ENCODE data around the gene ATP6V1G3. TPM values are rescaled to one million over a fixed set of nuclear protein-coding genes. Genes with fewer than 3 reads are reported as not detected.
A peak's percentile ranks its signal among the peaks of the same experiment; 100 is the strongest.

Gene ATP6V1G3
- total RNA-seq, 1 experiment from 2014 or later: not detected

- Histone ChIP-seq H3K27me3 (ENCODE audit: low read length) (no peaks in the 10 kb centered on the region), H3K9ac (ENCODE audit: low read length) (peak overlapping the region; percentile 54), H3K4me1 (ENCODE audit: low read length) (peaks cover 95% of the 10 kb centered on the region), H3K4me2 (ENCODE audit: low read depth, low read length, poor library complexity, severe bottlenecking) (peak overlapping the region; percentile 54), H3K9me3 (ENCODE audit: low read length) (no peaks in the 10 kb centered on the region), H4K20me1 (ENCODE audit: insufficient read depth, low read depth, low read length) (no peaks in the 10 kb centered on the region), H2AFZ (ENCODE audit: low read length) (peak overlapping the region; percentile 51), H3K4me3 (ENCODE audit: low read length) (peak overlapping the region; percentile 26), H3K79me2 (ENCODE audit: low read length) (no peaks in the 10 kb centered on the region), H3K36me3 (ENCODE audit: insufficient read depth, low read length) (no peaks in the 10 kb centered on the region), H3K9me2 (replicated peaks; ENCODE audit: insufficient read depth, low read length) (no peaks in the 10 kb centered on the region), H3K27ac (ENCODE audit: low read length) (peak overlapping the region; percentile 97)
- peak; percentile 72 for DNase-seq
Measured at GRCh38 chr1:198538579-198539364, 1.7 kb downstream of the ATP6V1G3 start.

- Histone ChIP-seq H3K4me1 (ENCODE audit: low read length) (peaks cover 82% of the 10 kb centered on the region), H4K20me1 (ENCODE audit: insufficient read depth, low read depth, low read length) (no peaks in the 10 kb centered on the region), H3K4me3 (ENCODE audit: low read length) (no peak overlapping the region), H3K9ac (ENCODE audit: low read length) (peak overlapping the region; percentile 6; the same call in 1 of the 2 replicates), H2AFZ (ENCODE audit: low read length) (0 out of 2 replicates have a peak overlapping the region, but pooled peaks have one; percentile 33), H3K27me3 (ENCODE audit: low read length) (no peaks in the 10 kb centered on the region), H3K27ac (ENCODE audit: low read length) (peak overlapping the region; percentile 97), H3K9me2 (replicated peaks; ENCODE audit: insufficient read depth, low read length) (no peaks in the 10 kb centered on the region), H3K36me3 (ENCODE audit: insufficient read depth, low read length) (no peaks in the 10 kb centered on the region), H3K79me2 (ENCODE audit: low read length) (no peaks in the 10 kb centered on the region), H3K4me2 (ENCODE audit: low read depth, low read length, poor library complexity, severe bottlenecking) (peak overlapping the region; percentile 37), H3K9me3 (ENCODE audit: low read length) (no peaks in the 10 kb centered on the region)
- peak; percentile 78 for DNase-seq
Measured at GRCh38 chr1:198535631-198536030, 4.8 kb downstream of the ATP6V1G3 start.

- Histone ChIP-seq H3K36me3 (ENCODE audit: insufficient read depth, low read length) (no peaks in the 10 kb centered on the region), H3K27ac (ENCODE audit: low read length) (peak overlapping the region; percentile 97), H3K9me3 (ENCODE audit: low read length) (no peaks in the 10 kb centered on the region), H3K4me3 (ENCODE audit: low read length) (no peak overlapping the region), H4K20me1 (ENCODE audit: insufficient read depth, low read depth, low read length) (no peaks in the 10 kb centered on the region), H2AFZ (ENCODE audit: low read length) (0 out of 2 replicates have a peak overlapping the region, but pooled peaks have one; percentile 32), H3K9me2 (replicated peaks; ENCODE audit: insufficient read depth, low read length) (no peaks in the 10 kb centered on the region), H3K27me3 (ENCODE audit: low read length) (no peaks in the 10 kb centered on the region), H3K9ac (ENCODE audit: low read length) (peak overlapping the region; percentile 36), H3K4me2 (ENCODE audit: low read depth, low read length, poor library complexity, severe bottlenecking) (peak overlapping the region; percentile 37), H3K4me1 (ENCODE audit: low read length) (peaks cover 84% of the 10 kb centered on the region), H3K79me2 (ENCODE audit: low read length) (no peaks in the 10 kb centered on the region)
- peak; percentile 63 for DNase-seq
Measured at GRCh38 chr1:198534548-198535418, 5.7 kb downstream of the ATP6V1G3 start.

- Histone ChIP-seq H3K9me2 (replicated peaks; ENCODE audit: insufficient read depth, low read length) (no peaks in the 10 kb centered on the region), H4K20me1 (ENCODE audit: insufficient read depth, low read depth, low read length) (no peaks in the 10 kb centered on the region), H3K4me1 (ENCODE audit: low read length) (peaks cover 62% of the 10 kb centered on the region), H3K27ac (ENCODE audit: low read length) (peak overlapping the region; percentile 63), H2AFZ (ENCODE audit: low read length) (peak overlapping the region; percentile 69), H3K4me2 (ENCODE audit: low read depth, low read length, poor library complexity, severe bottlenecking) (peak overlapping the region; percentile 32), H3K9me3 (ENCODE audit: low read length) (no peaks in the 10 kb centered on the region), H3K36me3 (ENCODE audit: insufficient read depth, low read length) (no peaks in the 10 kb centered on the region), H3K27me3 (ENCODE audit: low read length) (no peaks in the 10 kb centered on the region), H3K4me3 (ENCODE audit: low read length) (no peak overlapping the region), H3K9ac (ENCODE audit: low read length) (no peak overlapping the region; the same call in 1 of the 2 replicates), H3K79me2 (ENCODE audit: low read length) (no peaks in the 10 kb centered on the region)
- no peak for DNase-seq
Measured at GRCh38 chr1:198531891-198532290, 8.6 kb downstream of the ATP6V1G3 start.

GRCh38 chr1:198530953-198531352 is 9.5 kb downstream of the ATP6V1G3 start:
- no peak for DNase-seq
- Histone ChIP-seq H3K9me2 (replicated peaks; ENCODE audit: insufficient read depth, low read length) (no peaks in the 10 kb centered on the region), H3K36me3 (ENCODE audit: insufficient read depth, low read length) (no peaks in the 10 kb centered on the region), H3K79me2 (ENCODE audit: low read length) (no peaks in the 10 kb centered on the region), H3K4me3 (ENCODE audit: low read length) (no peak overlapping the region), H2AFZ (ENCODE audit: low read length) (peak overlapping the region; percentile 26), H4K20me1 (ENCODE audit: insufficient read depth, low read depth, low read length) (no peaks in the 10 kb centered on the region), H3K9ac (ENCODE audit: low read length) (0 out of 2 replicates have a peak overlapping the region, but pooled peaks have one; percentile 1), H3K4me1 (ENCODE audit: low read length) (peaks cover 53% of the 10 kb centered on the region), H3K27ac (ENCODE audit: low read length) (peak overlapping the region; percentile 63), H3K27me3 (ENCODE audit: low read length) (no peaks in the 10 kb centered on the region), H3K9me3 (ENCODE audit: low read length) (no peaks in the 10 kb centered on the region), H3K4me2 (ENCODE audit: low read depth, low read length, poor library complexity, severe bottlenecking) (peak overlapping the region; percentile 15)

- H3K27me3 ChIP-seq (ENCODE audit: low read length): no peaks in the 10 kb centered on the region
- H3K4me1 ChIP-seq (ENCODE audit: low read length): peaks cover 47% of the 10 kb centered on the region
- peak overlapping the region; percentile 26; the same call in 1 of the 2 replicates for H2AFZ ChIP-seq (ENCODE audit: low read length)
- H4K20me1 ChIP-seq (ENCODE audit: insufficient read depth, low read depth, low read length): no peaks in the 10 kb centered on the region
- H3K4me2 ChIP-seq (ENCODE audit: low read depth, low read length, poor library complexity, severe bottlenecking): no peak overlapping the region
- no peak for DNase-seq
- no peaks in the 10 kb centered on the region for H3K79me2 ChIP-seq (ENCODE audit: low read length)
- H3K9me2 ChIP-seq (replicated peaks; ENCODE audit: insufficient read depth, low read length): no peaks in the 10 kb centered on the region
- no peaks in the 10 kb centered on the region for H3K36me3 ChIP-seq (ENCODE audit: insufficient read depth, low read length)
- H3K9me3 ChIP-seq (ENCODE audit: low read length): no peaks in the 10 kb centered on the region
- H3K27ac ChIP-seq (ENCODE audit: low read length): peak overlapping the region; percentile 63
- no peak overlapping the region for H3K4me3 ChIP-seq (ENCODE audit: low read length)
- H3K9ac ChIP-seq (ENCODE audit: low read length): no peak overlapping the region
Measured at GRCh38 chr1:198529414-198529813, 11.1 kb downstream of the ATP6V1G3 start.

GRCh38 chr1:198528364-198528763 is 12.1 kb downstream of the ATP6V1G3 start:
- H3K4me2 ChIP-seq (ENCODE audit: low read depth, low read length, poor library complexity, severe bottlenecking): no peak overlapping the region
- no peak overlapping the region for H3K4me3 ChIP-seq (ENCODE audit: low read length)
- H3K36me3 ChIP-seq (ENCODE audit: insufficient read depth, low read length): no peaks in the 10 kb centered on the region
- no peak for DNase-seq
- no peak overlapping the region for H2AFZ ChIP-seq (ENCODE audit: low read length)
- peaks cover 53% of the 10 kb centered on the region for H3K4me1 ChIP-seq (ENCODE audit: low read length)
- H3K9me2 ChIP-seq (replicated peaks; ENCODE audit: insufficient read depth, low read length): no peaks in the 10 kb centered on the region
- no peaks in the 10 kb centered on the region for H3K9me3 ChIP-seq (ENCODE audit: low read length)
- no peak overlapping the region for H3K9ac ChIP-seq (ENCODE audit: low read length)
- H3K27ac ChIP-seq (ENCODE audit: low read length): peak overlapping the region; percentile 5; the same call in 1 of the 2 replicates
- no peaks in the 10 kb centered on the region for H3K27me3 ChIP-seq (ENCODE audit: low read length)
- H4K20me1 ChIP-seq (ENCODE audit: insufficient read depth, low read depth, low read length): no peaks in the 10 kb centered on the region
- H3K79me2 ChIP-seq (ENCODE audit: low read length): no peaks in the 10 kb centered on the region

- no peak for DNase-seq
- Histone ChIP-seq H3K36me3 (ENCODE audit: insufficient read depth, low read length) (no peaks in the 10 kb centered on the region), H3K27me3 (ENCODE audit: low read length) (no peaks in the 10 kb centered on the region), H3K79me2 (ENCODE audit: low read length) (peaks cover 7% of the 10 kb centered on the region), H3K4me1 (ENCODE audit: low read length) (peaks cover 62% of the 10 kb centered on the region), H3K4me2 (ENCODE audit: low read depth, low read length, poor library complexity, severe bottlenecking) (no peak overlapping the region), H3K9me3 (ENCODE audit: low read length) (no peaks in the 10 kb centered on the region), H3K4me3 (ENCODE audit: low read length) (no peak overlapping the region), H4K20me1 (ENCODE audit: insufficient read depth, low read depth, low read length) (no peaks in the 10 kb centered on the region), H3K9me2 (replicated peaks; ENCODE audit: insufficient read depth, low read length) (no peaks in the 10 kb centered on the region), H2AFZ (ENCODE audit: low read length) (peak overlapping the region; percentile 68; the same call in 1 of the 2 replicates), H3K9ac (ENCODE audit: low read length) (no peak overlapping the region), H3K27ac (ENCODE audit: low read length) (peak overlapping the region; percentile 96)
Measured at GRCh38 chr1:198524556-198524955, 15.9 kb downstream of the ATP6V1G3 start.

Measured in Karpas-422 (cell line).